RWPE1 (cell line): ENCODE measurements around the gene KMT2D.
"Not testable (repeated sequence)": the region's sequence is repeated elsewhere in the genome, so short reads cannot be mapped to it uniquely, and the experiment has no call there.

ENCODE experiments used
- CTCF ChIA-PET: fragments of 350-600 bp; sonication (Branson Sonifier 250); formaldehyde crosslinking; extraction: SDS; loops from one replicate; lab custom pipeline; 2021; lab: Yijun Ruan, JAX
- POLR2A ChIA-PET: fragments of 400-600 bp; formaldehyde crosslinking; extraction: SDS; loops from one replicate; lab custom pipeline; 2020; ENCODE audit warnings: antibody characterized with exemption; ENCODE audit not compliant: low non-redundant PET; lab: Yijun Ruan, JAX
- DNase-seq: peaks from one replicate; pipeline ENCODE4 v3.0.0; 2012; ENCODE audit warnings: low spot score
- H3K27ac ChIP-seq: fragments of 450-650 bp; 2 replicates; pipeline ENCODE4 v1.5.1; 2017
- CTCF ChIP-seq: fragments of 450-650 bp; conservative IDR thresholded peaks from 2 replicates; pipeline ENCODE4 v1.5.1; 2017; ENCODE audit warnings: low read depth, mild to moderate bottlenecking

The KMT2D gene

GRCh38 chr12:49070971-49071370 lies 10.4 kb upstream of the KMT2D start:
- DNase-seq, result no peak
- no peak for TF ChIP-seq CTCF
- H3K27ac ChIP-seq, result no peak overlapping the region
- CTCF ChIA-PET, result no interaction called here
- POLR2A ChIA-PET, result no interaction called here

- DNase-seq, result peak; percentile 98
- peak within 1 kb of the TSS; percentile 92 for H3K27ac ChIP-seq
- TF ChIP-seq CTCF, result peak; percentile 47
- POLR2A ChIA-PET, result interaction anchor here (0.6 to 1.1 kb wide), 2 partner anchors 61 to 165 kb away, joined by 4 to 5 read pairs; partner anchors contain the start of gene TUBA1B
- CTCF ChIA-PET, result no interaction called here
Observed at GRCh38 chr12:49069507-49070346, 9.1 kb upstream of the KMT2D start, which contains the start of gene RHEBL1. Gene RHEBL1 (minus strand): TSS chr12:49069979. CDS start chr12:49069785, 194 bp downstream.

- H3K27ac ChIP-seq, result peak overlapping the region; percentile 92
- no peak for TF ChIP-seq CTCF
- ChIA-PET POLR2A (no interaction called here), CTCF (interaction anchor here (0.6 to 0.8 kb wide), 2 partner anchors 23 to 1203 kb away, joined by 3 to 4 read pairs; no protein-coding TSS in a partner anchor)
- DNase-seq, result no peak
Observed at GRCh38 chr12:49068879-49069506, 8.4 kb upstream of the KMT2D start.

- POLR2A ChIA-PET, result no interaction called here
- no peak for DNase-seq
- no peak for TF ChIP-seq CTCF
- CTCF ChIA-PET, result interaction anchor here (0.5 to 3.0 kb wide), 3 partner anchors 22 to 471 kb away, joined by 5 to 18 read pairs (median 5); no protein-coding TSS in a partner anchor
- H3K27ac ChIP-seq, result no peak overlapping the region
Observed at GRCh38 chr12:49066120-49066519, 5.5 kb upstream of the KMT2D start.

- no peak for TF ChIP-seq CTCF
- POLR2A ChIA-PET, result no interaction called here
- DNase-seq, result no peak
- no peak overlapping the region for H3K27ac ChIP-seq
- CTCF ChIA-PET, result interaction anchor here (0.5 to 3.7 kb wide), 18 partner anchors 8 to 201 kb away, joined by 3 to 21 read pairs (median 5); partner anchors contain the start of genes DHH and TUBA1B
Observed at GRCh38 chr12:49064767-49065152, 4.2 kb upstream of the KMT2D start.

GRCh38 chr12:49061916-49062315 lies 1.3 kb upstream of the KMT2D start:
- POLR2A ChIA-PET, H3K27ac ChIP-seq, DNase-seq: not testable (repeated sequence)
- CTCF ChIA-PET, result interaction anchor here (3.7 kb wide), 1 partner anchor 69 kb away, joined by 21 read pairs; the partner anchor contains the start of gene TUBA1B
